Measurements from ENCODE around the gene C19orf12. TPM values are rescaled to one million over a fixed set of nuclear protein-coding genes. Genes with fewer than 3 reads are reported as not detected.

The C19orf12 gene
- total RNA-seq, 1 experiment from 2014 or later = 10.0 TPM

DNA sequence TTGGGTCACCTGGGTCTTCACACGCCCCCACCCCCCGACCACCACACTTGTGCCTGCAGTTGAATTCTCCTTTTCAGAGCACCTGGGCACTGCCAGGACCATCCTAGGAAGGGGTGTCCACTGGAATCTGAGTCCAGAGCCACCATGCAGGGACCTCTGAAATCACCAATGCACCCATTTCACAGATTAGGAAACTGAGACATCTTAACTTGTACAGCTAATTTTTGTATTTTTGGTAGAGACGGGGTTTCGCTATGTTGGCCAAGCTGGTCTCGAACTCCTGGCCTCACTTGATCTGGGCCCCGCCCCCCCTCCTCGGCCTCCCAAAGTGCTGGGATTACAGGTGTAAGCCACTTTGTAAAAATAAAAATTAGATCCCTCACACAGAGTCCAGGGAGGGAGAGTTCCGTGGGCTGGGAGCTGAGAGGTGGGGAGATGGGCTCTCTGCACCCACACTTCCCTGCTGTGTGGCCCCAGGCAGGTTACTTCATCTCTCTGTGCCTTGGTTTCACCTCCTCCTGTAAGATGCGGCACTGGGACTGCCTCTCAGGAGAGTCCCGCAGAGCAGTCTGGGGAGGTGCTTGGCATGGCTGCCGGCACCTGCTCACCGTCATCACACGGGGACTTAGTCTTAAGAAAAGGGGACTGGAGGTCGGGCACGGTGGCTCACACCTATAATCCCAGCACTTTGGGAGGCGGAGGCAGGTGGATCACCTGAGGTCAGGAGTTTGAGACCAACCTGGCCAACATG lies 45.9 kb upstream of the C19orf12 start:
- H3K27me3 ChIP-seq (ENCODE audit: insufficient read depth, low read length) = no peaks in the 10 kb centered on the region
- CTCF ChIA-PET = interaction anchor here (0.9 to 1.5 kb wide), 7 partner anchors 9 to 111 kb away, joined by 3 to 7 read pairs (median 5); no protein-coding TSS in a partner anchor

DNA sequence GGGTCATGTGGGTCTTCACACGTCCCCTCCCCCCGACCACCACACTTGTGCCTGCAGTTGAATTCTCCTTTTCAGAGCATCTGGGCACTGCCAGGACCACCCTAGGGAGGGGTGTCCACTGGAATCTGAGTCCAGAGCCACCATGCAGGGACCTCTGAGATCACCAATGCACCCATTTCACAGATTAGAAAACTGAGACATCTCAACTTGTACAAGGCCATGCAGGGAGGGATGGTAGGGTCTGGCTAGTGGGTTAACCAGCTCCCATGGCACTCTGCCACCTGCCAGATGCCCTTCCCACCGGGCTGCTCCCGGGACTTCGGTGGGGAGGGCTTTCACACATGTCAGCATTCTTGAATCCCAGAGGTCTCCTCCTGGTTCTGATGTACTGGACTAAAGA lies 44.3 kb upstream of the C19orf12 start:
- Histone ChIP-seq H3K4me3 (replicated peaks in 1 of 2; ENCODE audit: low read depth in 1 of 2, low read length in 2 of 2) (no peak overlapping the region), H3K4me2 (ENCODE audit: low read length) (no peak overlapping the region), H4K20me1 (ENCODE audit: insufficient read depth) (no peaks in the 10 kb centered on the region), H3K79me2 (ENCODE audit: insufficient read depth, low read length) (no peaks in the 10 kb centered on the region), H3K9me3 (ENCODE audit: control insufficient read depth in 1 of 2, insufficient read depth in 1 of 2, low read depth in 1 of 2, low read length in 2 of 2) (no peaks in the 10 kb centered on the region), H3K27ac (ENCODE audit: low read depth, low read length) (no peak overlapping the region), H2AFZ (ENCODE audit: low read depth, low read length, poor library complexity, severe bottlenecking) (no peak overlapping the region), H3K9ac (ENCODE audit: low read length) (no peak overlapping the region), H3K4me1 (ENCODE audit: control insufficient read depth in 1 of 2, insufficient read depth in 2 of 2, low read length in 2 of 2) (peaks cover 0 to 10% of the 10 kb centered on the region in 2 experiments; a peak in 2 of 4 replicates), H3K9me2 (ENCODE audit: insufficient read depth) (no peaks in the 10 kb centered on the region), H3K36me3 (ENCODE audit: control insufficient read depth in 1 of 2, insufficient read depth in 2 of 2, low read length in 2 of 2) (no peaks in the 10 kb centered on the region), H3K27me3 (ENCODE audit: insufficient read depth, low read length) (no peaks in the 10 kb centered on the region)
- intact Hi-C loops (cut with micrococcal nuclease) = no loop called here
- DNase-seq (ENCODE audit: low read depth, low spot score) (no peak), ATAC-seq (no peak)
- RAD21 ChIA-PET (ENCODE audit: low non-redundant PET in 1 of 2, low total read pairs in 2 of 2, uncharacterized antibody in 2 of 2, unreplicated experiment in 2 of 2) = interaction anchor here in 1 of 2 experiments (0.8 kb wide), 1 partner anchor 113 kb away, joined by 4 read pairs; no protein-coding TSS in a partner anchor
- BruUV-seq (replicated peaks) = no TSS peak
- CTCF ChIA-PET = interaction anchor here (0.6 to 1.5 kb wide), 22 partner anchors 9 to 117 kb away, joined by 3 to 14 read pairs (median 4); partner anchors contain the start of gene PLEKHF1
- POLR2A ChIA-PET = no interaction called here
- TF ChIP-seq YY1 (IDR thresholded peaks at IDR 0.05; ENCODE audit: extremely low read depth, insufficient replicate concordance, low read depth, low read length) (no peak), POLR2A (IDR thresholded peaks at IDR 0.05; ENCODE audit: borderline replicate concordance, extremely low read depth, insufficient read depth, insufficient read length) (no peak), ATF3 (IDR thresholded peaks at IDR 0.05) (no peak), EZH2phosphoT487 (IDR thresholded peaks at IDR 0.05; ENCODE audit: borderline replicate concordance) (no peak), RAD21 (IDR thresholded peaks at IDR 0.05; ENCODE audit: low read depth) (no peak), JUND (IDR thresholded peaks at IDR 0.05) (no peak), ZBTB33 (IDR thresholded peaks at IDR 0.05; ENCODE audit: extremely low read depth, insufficient replicate concordance, low read length) (no peak), REST (IDR thresholded peaks at IDR 0.05; ENCODE audit: low read depth) (no peak), FOSL1 (IDR thresholded peaks at IDR 0.05; ENCODE audit: low read depth) (no peak), ZNF274 (IDR thresholded peaks at IDR 0.05; ENCODE audit: low read depth, low read length) (no peak), EZH2 (IDR thresholded peaks at IDR 0.05) (no peak)

More for the DNA sequence above, 45.9 kb upstream of the C19orf12 start:
- Histone ChIP-seq H3K27ac (ENCODE audit: low read depth, low read length) (no peak overlapping the region; the same call in 1 of the 2 replicates), H2AFZ (ENCODE audit: low read depth, low read length, poor library complexity, severe bottlenecking) (peak overlapping the region; percentile 78), H3K4me2 (ENCODE audit: low read length) (peak overlapping the region; percentile 58), H4K20me1 (ENCODE audit: insufficient read depth) (no peaks in the 10 kb centered on the region), H3K79me2 (ENCODE audit: insufficient read depth, low read length) (no peaks in the 10 kb centered on the region), H3K9me2 (ENCODE audit: insufficient read depth) (no peaks in the 10 kb centered on the region), H3K9ac (ENCODE audit: low read length) (no peak overlapping the region), H3K4me1 (ENCODE audit: control insufficient read depth in 1 of 2, insufficient read depth in 2 of 2, low read length in 2 of 2) (peaks cover 0 to 10% of the 10 kb centered on the region in 2 experiments; a peak in 2 of 4 replicates), H3K9me3 (ENCODE audit: control insufficient read depth in 1 of 2, insufficient read depth in 1 of 2, low read depth in 1 of 2, low read length in 2 of 2) (no peaks in the 10 kb centered on the region), H3K36me3 (ENCODE audit: control insufficient read depth in 1 of 2, insufficient read depth in 2 of 2, low read length in 2 of 2) (no peaks in the 10 kb centered on the region), H3K4me3 (replicated peaks in 1 of 2; ENCODE audit: low read depth in 1 of 2, low read length in 2 of 2) (no peak overlapping the region)
- DNase-seq (ENCODE audit: low read depth, low spot score) (no peak), ATAC-seq (no peak)
- POLR2A ChIA-PET = no interaction called here
- intact Hi-C loops (cut with micrococcal nuclease) = loop anchor here (5.0 kb wide), 1 partner anchor 111 kb away; no protein-coding TSS in a partner anchor
- BruUV-seq (replicated peaks) = no TSS peak
- RAD21 ChIA-PET (ENCODE audit: low non-redundant PET in 1 of 2, low total read pairs in 2 of 2, uncharacterized antibody in 2 of 2, unreplicated experiment in 2 of 2) = no interaction called here
- no peak for TF ChIP-seq SP1 (IDR thresholded peaks at IDR 0.05; ENCODE audit: low read depth)

Data from HCT116 (cell line).